HG03064 (cell line): ENCODE measurements around the gene TVP23A.

Experiments used
- ATAC-seq: cut with Tn5 transposase; IDR thresholded peaks from one replicate; pipeline ENCODE4 v1.9.1; 2021; ENCODE audit warnings: low read depth; ENCODE audit not compliant: unreplicated experiment

The TVP23A gene

DNA sequence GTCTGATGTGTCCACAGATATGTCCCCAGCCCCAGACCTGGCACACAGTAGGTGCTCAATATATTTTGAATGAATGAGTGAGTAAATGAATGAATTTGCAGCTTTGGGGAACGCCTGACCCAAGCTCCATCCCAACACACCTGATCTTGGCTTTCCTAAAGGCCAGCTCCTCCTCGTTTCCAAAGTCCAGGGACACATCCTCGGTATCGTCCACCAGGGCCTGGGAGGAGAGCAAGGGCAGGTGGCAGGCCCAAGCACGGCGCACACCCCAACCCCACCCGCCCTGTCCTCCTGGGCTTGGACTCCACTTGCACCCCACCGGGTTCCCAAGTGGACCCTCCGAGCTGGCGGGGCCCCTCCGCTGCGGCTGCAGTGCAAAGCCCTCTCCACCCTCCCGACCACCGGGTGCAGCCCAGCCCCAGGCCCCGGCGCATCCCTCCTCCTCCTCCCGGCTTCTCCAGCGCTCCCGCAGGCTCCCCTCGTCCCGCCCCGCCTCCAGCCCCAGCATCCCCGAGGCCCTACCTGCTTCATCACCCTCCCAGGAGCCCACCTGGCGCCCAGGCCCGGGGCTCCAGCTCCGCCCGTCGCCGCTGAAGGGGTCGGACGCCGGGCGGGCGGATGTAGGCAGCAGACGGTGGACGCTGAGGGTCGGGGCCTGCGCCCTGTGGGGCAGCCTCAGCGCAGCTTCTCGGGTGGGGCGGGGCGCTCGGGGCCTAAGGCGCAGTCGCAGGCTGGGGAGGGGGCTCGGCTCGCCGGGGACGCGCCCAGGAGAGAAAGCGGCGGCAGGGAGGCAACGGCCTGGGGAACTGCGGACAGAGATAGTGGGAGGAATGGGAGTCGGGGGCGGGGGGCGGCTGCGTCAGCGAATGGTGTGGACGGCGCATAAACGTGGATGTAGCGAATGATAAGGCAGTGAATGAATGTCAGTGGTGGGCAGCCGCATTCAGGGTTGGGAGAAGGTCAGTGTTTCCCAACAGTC, at the start of gene TVP23A:
Gene TVP23A, minus strand, starts transcription at position 832 of the 979 bp plus-strand sequence. Its CDS starts 301 bp downstream, at position 531.
- no peak for ATAC-seq

GRCh38 chr16:10868104-10868595, 49.6 kb upstream of the TVP23A start:
- peak; percentile 1 for ATAC-seq

DNA sequence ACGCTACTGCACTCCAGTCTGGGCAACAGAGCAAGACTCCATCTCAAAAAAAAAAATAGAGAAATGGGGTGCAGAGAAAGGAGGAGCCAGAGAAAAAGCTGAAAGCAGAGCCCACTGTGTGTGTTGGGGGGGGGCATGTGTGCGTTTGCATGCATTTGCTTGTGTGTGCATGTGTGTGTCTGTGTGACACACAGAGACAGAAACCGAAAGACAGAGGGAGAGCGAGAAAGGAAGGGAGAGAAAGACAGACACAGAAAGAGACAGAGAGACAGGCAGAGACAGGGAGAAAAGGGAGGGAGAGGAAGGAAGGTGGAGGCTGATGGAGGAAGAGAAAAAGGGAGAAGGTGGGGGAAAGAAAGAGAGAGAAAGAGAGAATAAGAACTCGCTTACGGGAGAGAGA, 48.6 kb upstream of the TVP23A start:
- no peak for ATAC-seq

GRCh38 chr16:10865991-10866966, 47.7 kb upstream of the TVP23A start:
- no peak for ATAC-seq

GRCh38 chr16:10862438-10862837, 43.8 kb upstream of the TVP23A start:
- ATAC-seq, result no peak

- no peak for ATAC-seq
These were observed 41.1 kb upstream of the TVP23A start for GRCh38 chr16:10859658-10860057.

- ATAC-seq, result no peak
These were observed 40.4 kb upstream of the TVP23A start for GRCh38 chr16:10859020-10859419.

GRCh38 chr16:10858203-10858602, 39.6 kb upstream of the TVP23A start:
- no peak for ATAC-seq

- no peak for ATAC-seq
These were observed 37.4 kb upstream of the TVP23A start for GRCh38 chr16:10856042-10856441.

- no peak for ATAC-seq
These were observed 34.4 kb upstream of the TVP23A start for GRCh38 chr16:10852948-10853347.

- ATAC-seq, result no peak
These were observed 33.7 kb upstream of the TVP23A start for GRCh38 chr16:10852286-10852685.

DNA sequence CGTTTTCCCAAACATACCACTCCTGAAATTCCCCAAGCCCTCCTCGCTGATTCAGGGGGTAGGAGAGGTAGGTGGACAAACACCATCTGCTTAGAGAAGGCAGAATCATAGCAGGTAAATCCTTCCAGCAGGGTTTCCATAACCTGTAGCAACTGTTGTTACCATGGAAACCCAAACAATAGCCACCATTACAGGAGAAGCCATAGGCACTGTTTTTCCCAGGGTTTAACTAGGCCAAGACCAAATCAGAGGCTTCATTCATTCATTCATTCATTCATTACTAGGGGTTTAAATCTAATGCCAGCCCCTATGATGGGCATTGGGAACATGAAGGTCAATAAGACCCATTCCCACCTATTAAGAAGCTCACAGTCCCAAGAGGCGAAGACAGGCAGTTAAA, 32.9 kb upstream of the TVP23A start:
- no peak for ATAC-seq

- no peak for ATAC-seq
These were observed 31.9 kb upstream of the TVP23A start for GRCh38 chr16:10850478-10850850.

DNA sequence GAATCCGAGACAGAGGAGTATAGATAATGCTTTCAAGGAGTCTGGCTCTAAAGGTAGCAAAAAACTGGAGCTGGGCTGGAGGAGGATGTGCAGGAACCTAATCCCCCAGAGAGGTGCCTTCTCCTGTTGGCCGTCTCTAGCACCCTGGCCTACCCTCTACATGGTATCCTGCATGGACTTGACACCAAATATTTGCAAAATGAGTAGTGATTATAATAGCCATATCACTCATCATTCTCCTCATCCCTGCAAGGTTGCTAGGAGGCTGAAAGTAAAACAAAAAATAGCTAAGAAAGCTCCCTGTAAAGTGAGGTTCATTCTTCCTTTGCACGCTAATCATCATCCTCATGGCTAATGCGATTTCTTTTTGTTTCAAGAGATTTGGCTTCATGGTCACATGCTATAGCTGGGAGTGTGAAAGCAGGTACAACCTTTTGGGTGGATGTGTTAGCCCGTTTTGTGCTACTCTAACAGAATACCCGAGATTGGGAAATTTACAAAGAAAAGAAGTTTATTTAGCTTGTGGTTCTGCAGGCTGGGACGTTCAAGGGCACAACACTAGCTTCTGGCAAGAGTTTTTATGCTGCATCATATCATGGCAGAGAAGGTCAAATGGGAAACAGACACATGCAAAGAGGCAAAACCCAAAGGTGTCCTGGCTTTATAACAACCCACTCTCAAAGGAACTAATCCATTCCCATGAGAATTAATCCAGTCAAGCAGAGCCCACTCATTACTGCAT, 31.3 kb upstream of the TVP23A start:
- no peak for ATAC-seq

DNA sequence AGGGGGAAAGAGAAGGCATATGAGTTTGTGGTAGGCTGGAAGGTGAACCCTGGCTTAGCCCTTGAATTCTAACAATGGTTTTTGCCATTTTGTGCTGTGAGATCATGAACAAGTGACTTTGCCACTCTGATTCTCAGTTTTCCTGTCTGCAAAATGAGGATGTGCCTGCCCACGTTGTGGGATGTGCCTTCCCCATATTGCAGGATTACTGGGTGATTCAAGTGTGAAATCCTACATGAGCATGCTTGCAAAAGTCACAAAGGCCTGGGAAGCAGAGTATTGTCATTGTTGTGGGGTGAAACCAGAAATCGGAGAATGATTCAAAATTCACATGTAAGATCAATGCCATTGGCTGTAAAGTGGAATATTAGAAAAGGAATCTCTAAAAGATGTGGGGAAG, 28.6 kb upstream of the TVP23A start:
- ATAC-seq, result no peak

GRCh38 chr16:10846213-10846998, 27.8 kb upstream of the TVP23A start:
- no peak for ATAC-seq

DNA sequence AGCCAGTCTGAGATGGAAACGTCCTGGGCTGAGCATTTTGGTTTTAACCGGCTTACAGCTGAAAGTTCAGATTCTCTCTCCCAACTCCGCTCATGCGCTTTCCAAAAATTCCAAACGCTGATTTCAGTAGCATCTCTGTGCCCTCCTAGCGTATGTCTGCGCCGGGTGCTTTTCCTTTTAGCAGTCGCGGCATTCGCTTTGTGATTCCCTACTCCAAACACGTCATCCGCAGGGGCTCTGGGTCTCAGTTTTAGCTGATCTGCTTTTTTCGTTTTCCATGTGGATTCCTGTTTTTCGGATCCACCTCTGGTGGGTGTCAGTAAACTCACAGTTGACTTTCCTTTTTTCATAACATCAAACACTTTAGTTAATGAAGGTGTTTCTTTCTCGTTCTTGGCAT, 22.1 kb upstream of the TVP23A start:
- ATAC-seq, result no peak

- ATAC-seq, result no peak
These were observed 20.7 kb upstream of the TVP23A start for GRCh38 chr16:10839279-10839666.

- no peak for ATAC-seq
These were observed 20.2 kb upstream of the TVP23A start for GRCh38 chr16:10838621-10839278.
